HEK293 (cell line): ENCODE results near the gene LRP5.

Experiments used
- KLF16 ChIP-seq: fragments of 450-650 bp; formaldehyde crosslinking; IDR thresholded peaks from 2 replicates; pipeline ENCODE4 v1.5.1; 2017; ENCODE audit warnings: missing biosample characterization, missing genetic modification characterization
- SP2 ChIP-seq: fragments of 450-650 bp; formaldehyde crosslinking; IDR thresholded peaks from 2 replicates; pipeline ENCODE4 v1.5.1; 2016; ENCODE audit warnings: missing biosample characterization, missing genetic modification characterization
- ZNF133 ChIP-seq: fragments of 450-650 bp; formaldehyde crosslinking; IDR thresholded peaks from 2 replicates; pipeline ENCODE4 v1.5.1; 2016; ENCODE audit warnings: missing biosample characterization, missing genetic modification characterization
- ZNF138 ChIP-seq: fragments of 450-650 bp; formaldehyde crosslinking; IDR thresholded peaks from 2 replicates; pipeline ENCODE4 v1.5.1; 2016; ENCODE audit warnings: missing biosample characterization, missing genetic modification characterization, borderline replicate concordance
- ZNF155 ChIP-seq: fragments of 450-650 bp; formaldehyde crosslinking; IDR thresholded peaks from 2 replicates; pipeline ENCODE4 v1.5.1; 2016; ENCODE audit warnings: missing biosample characterization, missing genetic modification characterization
- ZNF423 ChIP-seq: fragments of 450-650 bp; formaldehyde crosslinking; IDR thresholded peaks from 2 replicates; pipeline ENCODE4 v1.5.1; 2016; ENCODE audit warnings: missing biosample characterization, missing genetic modification characterization
- TF ChIP-seq, protein P1 (sequence below): fragments of 450-650 bp; formaldehyde crosslinking; IDR thresholded peaks from 2 replicates; pipeline ENCODE4 v1.5.1; 2016; ENCODE audit warnings: missing biosample characterization, missing genetic modification characterization
- TF ChIP-seq, protein P2 (sequence below): fragments of 450-650 bp; formaldehyde crosslinking; IDR thresholded peaks from 2 replicates; pipeline ENCODE4 v1.5.1; 2016; ENCODE audit warnings: missing biosample characterization, missing genetic modification characterization

DNA sequence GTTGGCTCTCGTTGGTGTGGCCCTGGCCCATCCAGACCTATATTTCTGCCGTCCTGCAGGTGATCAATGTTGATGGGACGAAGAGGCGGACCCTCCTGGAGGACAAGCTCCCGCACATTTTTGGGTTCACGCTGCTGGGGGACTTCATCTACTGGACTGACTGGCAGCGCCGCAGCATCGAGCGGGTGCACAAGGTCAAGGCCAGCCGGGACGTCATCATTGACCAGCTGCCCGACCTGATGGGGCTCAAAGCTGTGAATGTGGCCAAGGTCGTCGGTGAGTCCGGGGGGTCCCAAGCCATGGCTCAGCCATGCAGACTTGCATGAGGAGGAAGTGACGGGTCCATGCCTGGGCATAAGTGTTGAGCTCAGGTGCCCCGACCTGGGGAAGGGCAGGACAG is 91.0 kb downstream of the LRP5 start:
- TF ChIP-seq, protein P1, sequence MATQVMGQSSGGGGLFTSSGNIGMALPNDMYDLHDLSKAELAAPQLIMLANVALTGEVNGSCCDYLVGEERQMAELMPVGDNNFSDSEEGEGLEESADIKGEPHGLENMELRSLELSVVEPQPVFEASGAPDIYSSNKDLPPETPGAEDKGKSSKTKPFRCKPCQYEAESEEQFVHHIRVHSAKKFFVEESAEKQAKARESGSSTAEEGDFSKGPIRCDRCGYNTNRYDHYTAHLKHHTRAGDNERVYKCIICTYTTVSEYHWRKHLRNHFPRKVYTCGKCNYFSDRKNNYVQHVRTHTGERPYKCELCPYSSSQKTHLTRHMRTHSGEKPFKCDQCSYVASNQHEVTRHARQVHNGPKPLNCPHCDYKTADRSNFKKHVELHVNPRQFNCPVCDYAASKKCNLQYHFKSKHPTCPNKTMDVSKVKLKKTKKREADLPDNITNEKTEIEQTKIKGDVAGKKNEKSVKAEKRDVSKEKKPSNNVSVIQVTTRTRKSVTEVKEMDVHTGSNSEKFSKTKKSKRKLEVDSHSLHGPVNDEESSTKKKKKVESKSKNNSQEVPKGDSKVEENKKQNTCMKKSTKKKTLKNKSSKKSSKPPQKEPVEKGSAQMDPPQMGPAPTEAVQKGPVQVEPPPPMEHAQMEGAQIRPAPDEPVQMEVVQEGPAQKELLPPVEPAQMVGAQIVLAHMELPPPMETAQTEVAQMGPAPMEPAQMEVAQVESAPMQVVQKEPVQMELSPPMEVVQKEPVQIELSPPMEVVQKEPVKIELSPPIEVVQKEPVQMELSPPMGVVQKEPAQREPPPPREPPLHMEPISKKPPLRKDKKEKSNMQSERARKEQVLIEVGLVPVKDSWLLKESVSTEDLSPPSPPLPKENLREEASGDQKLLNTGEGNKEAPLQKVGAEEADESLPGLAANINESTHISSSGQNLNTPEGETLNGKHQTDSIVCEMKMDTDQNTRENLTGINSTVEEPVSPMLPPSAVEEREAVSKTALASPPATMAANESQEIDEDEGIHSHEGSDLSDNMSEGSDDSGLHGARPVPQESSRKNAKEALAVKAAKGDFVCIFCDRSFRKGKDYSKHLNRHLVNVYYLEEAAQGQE (tag by site-specific recombination): no peak
- TF ChIP-seq, protein P2, sequence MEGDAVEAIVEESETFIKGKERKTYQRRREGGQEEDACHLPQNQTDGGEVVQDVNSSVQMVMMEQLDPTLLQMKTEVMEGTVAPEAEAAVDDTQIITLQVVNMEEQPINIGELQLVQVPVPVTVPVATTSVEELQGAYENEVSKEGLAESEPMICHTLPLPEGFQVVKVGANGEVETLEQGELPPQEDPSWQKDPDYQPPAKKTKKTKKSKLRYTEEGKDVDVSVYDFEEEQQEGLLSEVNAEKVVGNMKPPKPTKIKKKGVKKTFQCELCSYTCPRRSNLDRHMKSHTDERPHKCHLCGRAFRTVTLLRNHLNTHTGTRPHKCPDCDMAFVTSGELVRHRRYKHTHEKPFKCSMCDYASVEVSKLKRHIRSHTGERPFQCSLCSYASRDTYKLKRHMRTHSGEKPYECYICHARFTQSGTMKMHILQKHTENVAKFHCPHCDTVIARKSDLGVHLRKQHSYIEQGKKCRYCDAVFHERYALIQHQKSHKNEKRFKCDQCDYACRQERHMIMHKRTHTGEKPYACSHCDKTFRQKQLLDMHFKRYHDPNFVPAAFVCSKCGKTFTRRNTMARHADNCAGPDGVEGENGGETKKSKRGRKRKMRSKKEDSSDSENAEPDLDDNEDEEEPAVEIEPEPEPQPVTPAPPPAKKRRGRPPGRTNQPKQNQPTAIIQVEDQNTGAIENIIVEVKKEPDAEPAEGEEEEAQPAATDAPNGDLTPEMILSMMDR (tag by site-specific recombination): no peak
- TF ChIP-seq ZNF155 (tag by site-specific recombination) (no peak), ZNF423 (tag by site-specific recombination) (no peak), KLF16 (tag by site-specific recombination) (no peak), SP2 (tag by site-specific recombination) (no peak), ZNF138 (no peak), ZNF133 (no peak)
